ENCODE measurements around the gene IFT27.

DNA sequence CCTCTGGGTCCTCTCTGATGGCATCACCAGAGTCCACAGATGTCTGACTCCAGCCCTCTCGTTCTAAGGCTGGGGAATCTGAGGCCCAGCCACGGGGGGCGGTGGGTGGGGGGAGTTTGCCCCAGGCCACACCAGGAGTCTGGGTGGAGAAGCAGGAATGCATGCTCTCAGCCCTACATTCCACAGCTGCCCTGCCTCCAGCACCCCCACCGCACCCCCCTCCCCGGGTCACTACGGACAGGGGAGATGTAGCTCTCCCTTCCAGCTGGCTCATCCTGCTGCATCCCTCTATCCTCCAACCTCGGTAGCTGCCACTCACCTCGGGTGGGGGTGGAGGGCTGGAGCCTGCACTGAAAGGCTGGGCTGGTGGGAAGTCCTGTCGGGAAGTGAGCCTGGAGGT is 43.2 kb upstream of the IFT27 start:
- TF ChIP-seq, protein P1, sequence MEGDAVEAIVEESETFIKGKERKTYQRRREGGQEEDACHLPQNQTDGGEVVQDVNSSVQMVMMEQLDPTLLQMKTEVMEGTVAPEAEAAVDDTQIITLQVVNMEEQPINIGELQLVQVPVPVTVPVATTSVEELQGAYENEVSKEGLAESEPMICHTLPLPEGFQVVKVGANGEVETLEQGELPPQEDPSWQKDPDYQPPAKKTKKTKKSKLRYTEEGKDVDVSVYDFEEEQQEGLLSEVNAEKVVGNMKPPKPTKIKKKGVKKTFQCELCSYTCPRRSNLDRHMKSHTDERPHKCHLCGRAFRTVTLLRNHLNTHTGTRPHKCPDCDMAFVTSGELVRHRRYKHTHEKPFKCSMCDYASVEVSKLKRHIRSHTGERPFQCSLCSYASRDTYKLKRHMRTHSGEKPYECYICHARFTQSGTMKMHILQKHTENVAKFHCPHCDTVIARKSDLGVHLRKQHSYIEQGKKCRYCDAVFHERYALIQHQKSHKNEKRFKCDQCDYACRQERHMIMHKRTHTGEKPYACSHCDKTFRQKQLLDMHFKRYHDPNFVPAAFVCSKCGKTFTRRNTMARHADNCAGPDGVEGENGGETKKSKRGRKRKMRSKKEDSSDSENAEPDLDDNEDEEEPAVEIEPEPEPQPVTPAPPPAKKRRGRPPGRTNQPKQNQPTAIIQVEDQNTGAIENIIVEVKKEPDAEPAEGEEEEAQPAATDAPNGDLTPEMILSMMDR (conservative IDR thresholded peaks at IDR 0.05; ENCODE audit: low read depth, low read length): no peak
- no peak for TF ChIP-seq EZH2 (IDR thresholded peaks at IDR 0.05; ENCODE audit: low read length, unreplicated experiment)
- no peak for TF ChIP-seq EZH2phosphoT487 (IDR thresholded peaks at IDR 0.05; ENCODE audit: borderline replicate concordance, low read length)
